D341Med (cell line): ENCODE data around the gene NR3C1.

ENCODE experiments used
- DNase-seq: peaks from one replicate; pipeline ENCODE4 v3.0.0; 2012; ENCODE audit warnings: low spot score

Gene NR3C1

DNA sequence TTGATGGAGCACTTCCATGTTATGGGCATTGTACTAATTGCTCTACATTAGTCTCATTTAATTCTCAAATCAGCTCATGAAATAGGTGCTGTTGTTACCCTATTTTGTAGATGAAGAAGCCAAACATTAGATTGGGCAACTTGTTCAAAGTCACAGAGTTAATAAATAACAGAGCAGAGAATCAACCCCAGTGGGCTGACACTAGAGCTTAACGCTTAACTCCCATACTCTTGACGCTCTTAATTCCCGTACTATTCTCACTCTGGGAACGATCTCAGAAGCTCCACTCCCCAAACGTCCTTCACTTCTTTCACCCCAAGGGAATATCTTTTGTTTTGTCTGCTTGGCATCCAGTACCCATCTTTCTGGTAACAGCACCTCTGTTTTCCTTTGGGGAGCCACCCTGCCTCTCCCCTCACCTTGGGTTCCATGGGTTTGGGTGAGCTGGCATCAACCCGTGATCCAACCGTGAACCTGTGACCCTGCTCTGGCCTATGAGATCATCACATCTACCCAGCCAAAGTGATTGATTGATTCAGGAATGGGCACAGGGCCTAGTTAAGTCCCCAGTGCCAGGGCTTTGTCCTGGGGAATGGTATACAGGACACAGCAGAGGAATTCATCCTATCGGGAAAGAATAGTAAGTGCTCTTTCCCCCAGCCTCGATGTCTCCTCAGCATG is 169.2 kb downstream of the NR3C1 start:
- no peak for DNase-seq

DNA sequence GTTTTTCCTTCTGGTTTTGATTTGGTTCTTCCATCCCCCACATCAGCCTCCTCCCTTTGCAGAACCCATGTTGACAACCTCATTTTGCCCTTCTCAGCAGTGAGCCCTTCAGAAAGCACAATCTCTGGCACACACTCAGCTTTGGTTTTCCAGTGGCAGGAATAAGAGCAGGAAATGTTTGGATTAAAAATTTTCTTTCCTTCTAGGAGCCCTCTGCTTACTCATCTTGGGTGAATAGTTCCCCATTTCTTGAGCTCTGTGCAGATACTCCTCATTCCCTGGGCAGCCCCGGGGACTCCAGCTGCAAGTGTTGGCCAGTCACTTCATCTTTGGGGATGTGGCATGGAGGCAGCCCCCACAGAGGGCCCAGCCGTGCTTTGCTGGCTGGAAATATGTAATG is 170.5 kb downstream of the NR3C1 start:
- DNase-seq = no peak

DNA sequence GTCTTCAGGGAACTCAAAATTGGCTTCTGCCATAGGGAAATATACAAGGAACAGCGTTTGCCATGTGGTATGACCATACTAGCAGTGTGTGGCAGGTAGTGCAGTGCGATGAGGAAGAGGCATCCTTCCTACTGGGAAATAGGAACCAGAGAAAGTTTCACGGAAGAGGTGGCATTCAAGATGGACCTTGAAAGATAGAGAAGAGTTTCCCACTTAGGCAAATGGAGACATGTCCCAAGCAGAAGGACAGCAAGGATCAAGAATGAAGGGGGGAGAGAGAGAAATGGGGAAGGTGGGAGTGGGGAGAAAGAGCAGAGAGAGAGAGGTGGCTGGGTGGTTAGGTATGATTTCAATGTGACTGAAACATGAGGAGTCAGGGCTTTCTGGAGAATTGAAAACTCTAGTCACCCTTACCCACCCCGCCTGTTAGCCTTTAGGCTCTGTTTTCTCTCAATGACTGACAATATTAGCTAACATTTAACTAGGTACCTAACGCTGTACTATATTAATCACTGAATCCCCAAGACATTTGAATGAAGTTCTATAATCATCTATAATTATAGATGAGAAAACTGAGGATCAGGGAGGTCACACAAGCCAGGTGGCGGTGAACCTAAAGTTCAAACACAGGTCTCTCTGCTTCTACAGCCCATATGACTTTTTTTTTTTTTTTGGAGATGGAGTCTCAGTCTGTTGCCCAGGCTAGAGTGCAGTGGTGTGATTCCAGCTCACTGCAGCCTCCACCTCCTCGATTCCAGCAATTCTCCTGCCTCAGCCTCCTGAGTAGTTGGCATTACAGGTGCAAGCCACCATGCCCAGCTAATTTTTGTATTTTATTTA is 171.3 kb downstream of the NR3C1 start:
- DNase-seq = no peak

DNA sequence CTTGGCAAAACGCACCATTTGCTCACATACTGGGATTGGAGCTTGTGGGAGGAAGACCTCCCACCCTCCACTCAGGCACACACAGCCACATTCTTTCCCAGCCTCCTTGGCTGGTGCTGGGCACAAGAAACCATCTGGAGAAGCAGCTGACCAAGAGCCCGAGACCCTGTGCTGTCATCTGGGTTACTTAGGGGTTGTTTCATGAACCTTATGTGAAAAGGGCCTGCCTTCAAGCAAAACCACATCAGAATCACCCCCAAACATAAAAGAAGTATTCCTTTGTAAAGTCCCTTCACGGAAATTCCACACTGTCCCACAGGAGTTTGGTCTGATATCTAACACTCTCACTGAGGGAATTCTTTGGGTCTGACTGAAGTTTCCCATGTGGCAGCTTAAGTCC is 172.1 kb downstream of the NR3C1 start:
- DNase-seq = no peak

DNA sequence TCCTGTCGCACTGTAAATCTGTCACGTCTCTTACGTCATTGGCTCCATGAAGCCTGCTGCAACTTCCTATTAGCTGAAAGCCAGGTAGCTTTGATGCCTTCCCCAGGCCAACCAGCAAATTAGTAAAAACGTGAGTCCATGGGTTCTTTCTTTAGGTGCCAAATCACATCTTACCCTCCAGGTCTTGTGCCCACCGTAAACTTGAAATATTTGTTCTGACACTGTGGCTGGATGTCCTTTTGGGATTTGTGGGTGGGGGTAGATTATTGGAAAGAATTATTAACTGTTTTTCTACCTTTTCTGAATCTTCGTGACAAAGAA is 172.8 kb downstream of the NR3C1 start:
- no peak for DNase-seq

DNA sequence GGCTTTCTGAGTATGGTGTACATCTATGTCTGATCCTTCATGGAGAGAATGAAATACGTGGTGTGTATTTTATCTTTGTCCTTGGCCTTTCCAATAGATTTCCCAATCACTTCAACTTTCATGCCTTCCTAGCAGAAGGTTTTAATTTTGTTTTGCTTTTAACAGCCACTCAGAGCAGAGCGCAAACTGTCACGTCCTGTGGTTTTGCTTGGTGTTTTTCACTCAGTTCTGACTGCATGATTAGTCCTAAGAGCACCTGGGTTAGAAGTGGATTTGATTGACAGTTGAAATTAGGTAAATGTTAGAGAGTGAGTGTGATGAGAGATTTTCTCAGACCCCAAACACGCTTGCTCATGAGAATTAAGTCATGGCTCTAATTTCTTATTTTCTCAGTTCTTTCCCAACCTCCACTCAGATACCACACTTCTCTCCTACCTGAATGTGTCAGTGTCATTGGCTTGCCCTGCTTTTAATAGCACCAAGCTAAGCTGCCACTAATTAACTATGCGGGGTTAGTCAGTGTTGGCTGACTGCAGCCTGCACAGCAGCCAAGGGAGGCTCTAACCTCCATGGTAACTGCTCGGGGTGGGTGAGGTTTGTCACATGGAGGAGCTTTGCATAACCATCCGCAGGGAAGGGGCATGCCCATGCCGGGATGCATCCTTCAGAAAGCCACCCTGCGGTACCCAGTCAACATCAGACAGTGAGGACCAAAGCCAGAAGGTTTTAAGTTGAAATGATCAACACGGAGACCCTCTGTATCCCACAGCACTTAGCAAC is 173.4 kb downstream of the NR3C1 start:
- no peak for DNase-seq

DNA sequence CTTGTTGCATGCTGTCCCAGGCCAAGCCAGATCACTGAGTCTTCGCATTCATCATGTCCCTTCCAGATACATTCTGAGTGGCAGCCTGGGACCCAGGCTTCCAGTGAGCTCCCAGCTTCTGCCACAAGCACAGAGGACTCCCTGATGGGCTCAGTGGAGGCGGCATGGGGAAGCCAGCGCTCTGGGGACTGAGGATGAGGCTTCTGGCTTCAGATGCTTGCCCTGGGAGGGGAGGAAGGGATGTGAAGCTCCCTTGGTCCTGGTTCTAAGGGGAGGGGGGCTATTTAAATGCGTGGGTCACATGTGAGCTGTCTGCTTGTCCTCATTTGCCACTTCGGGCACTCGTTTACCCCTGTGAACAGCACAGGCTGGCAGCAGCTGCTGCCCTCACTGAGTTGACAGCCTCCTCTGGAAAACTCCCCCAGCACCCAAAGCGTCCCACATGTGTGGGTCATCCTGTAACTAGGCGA is 174.0 kb downstream of the NR3C1 start:
- no peak for DNase-seq

DNA sequence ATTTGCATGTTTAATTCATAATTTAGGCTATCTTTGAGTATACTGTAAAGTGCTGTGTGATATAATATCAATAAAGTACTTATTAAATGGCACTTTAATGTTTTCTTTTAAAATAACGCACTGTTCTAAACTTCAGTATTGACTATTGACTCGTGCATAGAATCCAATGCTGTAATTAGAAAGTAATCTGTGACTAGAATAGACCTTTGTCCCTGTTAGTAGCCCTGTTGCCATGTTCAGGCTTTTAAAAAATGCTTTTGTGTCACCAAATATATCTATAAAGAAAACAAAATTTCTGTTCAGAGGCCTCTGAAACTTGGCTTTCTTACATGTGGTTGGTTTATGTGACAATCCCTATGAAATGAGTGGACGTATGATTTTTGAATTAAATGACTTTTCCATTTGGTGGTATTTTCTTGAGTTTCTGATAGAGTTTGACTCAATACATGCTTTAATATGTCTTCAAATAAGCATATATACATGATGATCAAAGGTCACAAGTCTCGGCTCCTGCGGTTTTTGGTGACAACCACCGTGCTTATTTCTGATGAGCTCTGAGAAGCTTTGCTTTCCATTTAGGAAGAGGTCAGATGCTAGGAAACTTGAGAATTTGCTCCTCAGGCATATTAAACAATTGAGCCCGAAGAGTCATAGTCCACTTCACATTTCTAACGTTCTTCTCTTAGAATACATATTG is 174.7 kb downstream of the NR3C1 start:
- no peak for DNase-seq
